B cell (primary cell): ENCODE results near the gene VIT. TPM values are rescaled to one million over a fixed set of nuclear protein-coding genes. Genes with fewer than 3 reads are reported as not detected.

Experiments used
- ATAC-seq: fragments of 200-7000 bp; cut with Tn5 transposase; one replicate; pipeline ENCODE4 v1.10.0; 2021; ENCODE audit warnings: low read depth, mild to moderate bottlenecking, moderate number of reproducible peaks, moderate library complexity
- CTCF ChIA-PET: fragments of 350-600 bp; sonication (Branson Sonifier 250); formaldehyde crosslinking; loops from one replicate; lab custom pipeline; 2021; ENCODE audit warnings: antibody characterized with exemption, inconsistent platforms; lab: Charles Lee
- POLR2A ChIA-PET: fragments of 350-600 bp; sonication (Branson Sonifier 250); formaldehyde crosslinking; loops from one replicate; lab custom pipeline; 2021; ENCODE audit warnings: antibody characterized with exemption; lab: Charles Lee
- DNase-seq: peaks from one replicate; pipeline ENCODE4 v3.0.0; 2013
- H2AFZ ChIP-seq: 2 replicates; pipeline ENCODE4 v1.6.1; 2012; ENCODE audit warnings: mild to moderate bottlenecking, low read depth, low read length; ENCODE audit not compliant: insufficient read depth, poor library complexity, severe bottlenecking
- H3K27ac ChIP-seq, 2 donors: 1 replicate in 1 of 2; 2 replicates in 1 of 2; pipeline ENCODE4 v1.5.1; 2012 to 2013; ENCODE audit warnings: low read length in 2 of 2, mild to moderate bottlenecking in 2 of 2, moderate library complexity in 1 of 2
- H3K27me3 ChIP-seq, 4 experiments: fragments of 200-600 bp in 1 of 4; sonication (generic) in 1 of 4; replicated peaks in 1 of 4; 1 replicate in 2 of 4; 2 replicates in 2 of 4; pipeline versions ENCODE4 v1.6.1 to v1.7.0; 2013 to 2016; ENCODE audit warnings: low read length in 3 of 4, mild to moderate bottlenecking in 2 of 4, mixed read lengths in 1 of 4, moderate library complexity in 1 of 4; ENCODE audit not compliant: insufficient read depth in 4 of 4, control insufficient read depth in 3 of 4; ENCODE audit errors: control extremely low read depth in 1 of 4
- H3K36me3 ChIP-seq, 2 experiments: replicated peaks in 1 of 2; 1 replicate in 1 of 2; 2 replicates in 1 of 2; pipeline versions ENCODE4 v1.6.1 to v1.7.1; 2013; ENCODE audit warnings: low read length in 1 of 2; ENCODE audit not compliant: insufficient read depth in 2 of 2, control insufficient read depth in 1 of 2; ENCODE audit errors: control extremely low read depth in 1 of 2, extremely low read depth in 1 of 2
- H3K4me1 ChIP-seq, 2 donors: fragments of 200-600 bp in 1 of 2; sonication (generic) in 1 of 2; 1 replicate in 1 of 2; 2 replicates in 1 of 2; pipeline versions ENCODE4 v1.5.1 to v1.6.1; 2013 to 2017; ENCODE audit warnings: low read length in 2 of 2; ENCODE audit not compliant: control insufficient read depth in 2 of 2, insufficient read depth in 2 of 2
- H3K4me2 ChIP-seq: replicated peaks from 2 replicates; pipeline ENCODE3; 2012; ENCODE audit warnings: mild to moderate bottlenecking, low read depth, low read length; ENCODE audit not compliant: poor library complexity, severe bottlenecking
- H3K4me3 ChIP-seq, 5 experiments: fragments of 200-600 bp in 1 of 5; sonication (generic) in 1 of 5; 1 replicate in 3 of 5; 2 replicates in 2 of 5; pipeline versions ENCODE4 v1.5.1 to v1.7.0; 2011 to 2016; ENCODE audit warnings: low read length in 4 of 5, mild to moderate bottlenecking in 4 of 5, low read depth in 2 of 5, control low read depth in 1 of 5, moderate library complexity in 1 of 5; ENCODE audit not compliant: insufficient read depth in 1 of 5; ENCODE audit errors: control extremely low read depth in 1 of 5, extremely low read depth in 1 of 5
- H3K79me2 ChIP-seq: fragments of 200-600 bp; sonication (generic); one replicate; pipeline ENCODE4 v1.6.0; 2016; ENCODE audit warnings: low read length; ENCODE audit not compliant: control insufficient read depth, insufficient read depth
- H3K9ac ChIP-seq: fragments of 200-600 bp; sonication (generic); 2 replicates; pipeline ENCODE4 v1.6.1; 2017; ENCODE audit warnings: mild to moderate bottlenecking, low read length, moderate library complexity
- H3K9me3 ChIP-seq, 3 donors: one replicate each; pipeline versions ENCODE4 v1.6.1 to v1.7.1; 2013; ENCODE audit warnings: low read length in 2 of 3; ENCODE audit not compliant: control insufficient read depth in 2 of 3, insufficient read depth in 1 of 3; ENCODE audit errors: control extremely low read depth in 1 of 3
- H4K20me1 ChIP-seq: 2 replicates; pipeline ENCODE4 v1.6.0; 2012; ENCODE audit warnings: mild to moderate bottlenecking, low read length; ENCODE audit not compliant: insufficient read depth, control insufficient read depth, poor library complexity, severe bottlenecking
- H3K27ac Mint-ChIP-seq: one replicate; pipeline ENCODE4 v1.8.0; 2021; ENCODE audit warnings: mixed read lengths
- H3K27me3 Mint-ChIP-seq: one replicate; pipeline ENCODE4 v1.8.0; 2021; ENCODE audit warnings: mixed read lengths
- H3K4me1 Mint-ChIP-seq: one replicate; pipeline ENCODE4 v1.8.0; 2021; ENCODE audit warnings: mixed read lengths
- H3K4me3 Mint-ChIP-seq: one replicate; pipeline ENCODE4 v1.8.0; 2021; ENCODE audit warnings: mixed read lengths
- H3K9me3 Mint-ChIP-seq: one replicate; pipeline ENCODE4 v1.8.0; 2022; ENCODE audit warnings: mixed read lengths; ENCODE audit not compliant: insufficient read depth
- EZH2 ChIP-seq: IDR thresholded peaks from 2 replicates; pipeline ENCODE4 v1.6.1; 2012; ENCODE audit warnings: borderline replicate concordance, low read depth, mild to moderate bottlenecking, moderate library complexity, low read length; ENCODE audit not compliant: insufficient read depth, poor library complexity, severe bottlenecking
- WGBS: methylation state at CpG from one replicate; pipeline ENCODE4 v1.1.5; 2013; ENCODE audit warnings: missing lambda C conversion rate; ENCODE audit not compliant: insufficient coverage; 5-methylcytosine and 5-hydroxymethylcytosine counted together
- intact Hi-C: fragments of 100-400 bp; cut with micrococcal nuclease; formaldehyde crosslinking; loops from one replicate; pipeline ENCODE4 v1.10.0; 2022
- polyA plus RNA-seq: library from polyadenylated mRNA; depleted of rRNA; stranded (reverse); fragments of >200 nt; gene quantifications from 2 replicates; pipeline ENCODE4 v1.2.3, GENCODE V29; 2012
- total RNA-seq, 2 donors: library from RNA; stranded (reverse); fragments of 120-200 nt in 1 of 2; gene quantifications; 1 replicate in 1 of 2; 2 replicates in 1 of 2; pipeline versions ENCODE4 v1.2.3 to v1.2.4, GENCODE V29; 2013 to 2022
- TF ChIP-seq, protein P1 (sequence below): fragments of 200-600 bp; IDR thresholded peaks from one replicate; pipeline ENCODE4 v1.8.0; 2022; ENCODE audit warnings: antibody characterized with exemption, mild to moderate bottlenecking

The VIT gene
- total and polyA plus RNA-seq, 2 donors (not counting 1 experiment from before 2014, with no cell fraction given): not detected

DNA sequence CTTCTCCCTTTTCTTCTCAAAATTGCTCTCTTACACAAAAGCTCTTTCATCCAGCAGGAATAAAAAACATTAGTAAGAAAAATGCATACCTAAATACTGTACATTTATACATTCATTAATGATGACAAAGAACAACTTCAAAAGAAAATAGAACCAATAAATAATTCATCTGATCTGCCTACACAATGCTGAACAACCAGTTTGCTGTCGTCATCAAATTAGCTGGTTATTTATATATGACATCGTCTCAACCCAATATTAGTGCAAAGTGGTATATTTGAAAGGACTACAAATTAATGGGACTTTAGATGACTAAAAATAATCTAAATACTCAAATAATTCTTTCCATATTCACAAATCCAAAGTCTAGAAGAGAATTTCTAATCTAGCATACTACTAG lies 24.8 kb upstream of the VIT start:
- Histone ChIP-seq H3K79me2 (no peaks in the 10 kb centered on the region), H3K27me3 (no peaks in the 10 kb centered on the region), H3K4me2 (no peak overlapping the region), H3K4me3 (no peak overlapping the region), H3K36me3 (no peaks in the 10 kb centered on the region), H4K20me1 (no peaks in the 10 kb centered on the region), H3K4me1 (no peaks in the 10 kb centered on the region), H3K9ac (no peak overlapping the region), H3K27ac (no peak overlapping the region), H3K9me3 (no peaks in the 10 kb centered on the region), H2AFZ (no peak overlapping the region)
- intact Hi-C loops: no loop called here
- Mint-ChIP-seq H3K27ac (no peak overlapping the region), H3K9me3 (no peaks in the 10 kb centered on the region), H3K4me1 (no peaks in the 10 kb centered on the region), H3K27me3 (peaks cover 5% of the 10 kb centered on the region), H3K4me3 (no peak overlapping the region)
- WGBS: no CpG with 5 or more reads among the region's 2 CpGs
- TF ChIP-seq, protein P1, sequence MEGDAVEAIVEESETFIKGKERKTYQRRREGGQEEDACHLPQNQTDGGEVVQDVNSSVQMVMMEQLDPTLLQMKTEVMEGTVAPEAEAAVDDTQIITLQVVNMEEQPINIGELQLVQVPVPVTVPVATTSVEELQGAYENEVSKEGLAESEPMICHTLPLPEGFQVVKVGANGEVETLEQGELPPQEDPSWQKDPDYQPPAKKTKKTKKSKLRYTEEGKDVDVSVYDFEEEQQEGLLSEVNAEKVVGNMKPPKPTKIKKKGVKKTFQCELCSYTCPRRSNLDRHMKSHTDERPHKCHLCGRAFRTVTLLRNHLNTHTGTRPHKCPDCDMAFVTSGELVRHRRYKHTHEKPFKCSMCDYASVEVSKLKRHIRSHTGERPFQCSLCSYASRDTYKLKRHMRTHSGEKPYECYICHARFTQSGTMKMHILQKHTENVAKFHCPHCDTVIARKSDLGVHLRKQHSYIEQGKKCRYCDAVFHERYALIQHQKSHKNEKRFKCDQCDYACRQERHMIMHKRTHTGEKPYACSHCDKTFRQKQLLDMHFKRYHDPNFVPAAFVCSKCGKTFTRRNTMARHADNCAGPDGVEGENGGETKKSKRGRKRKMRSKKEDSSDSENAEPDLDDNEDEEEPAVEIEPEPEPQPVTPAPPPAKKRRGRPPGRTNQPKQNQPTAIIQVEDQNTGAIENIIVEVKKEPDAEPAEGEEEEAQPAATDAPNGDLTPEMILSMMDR: no peak
- POLR2A ChIA-PET: no interaction called here
- DNase-seq (no peak), ATAC-seq (no peak)
- CTCF ChIA-PET: no interaction called here

DNA sequence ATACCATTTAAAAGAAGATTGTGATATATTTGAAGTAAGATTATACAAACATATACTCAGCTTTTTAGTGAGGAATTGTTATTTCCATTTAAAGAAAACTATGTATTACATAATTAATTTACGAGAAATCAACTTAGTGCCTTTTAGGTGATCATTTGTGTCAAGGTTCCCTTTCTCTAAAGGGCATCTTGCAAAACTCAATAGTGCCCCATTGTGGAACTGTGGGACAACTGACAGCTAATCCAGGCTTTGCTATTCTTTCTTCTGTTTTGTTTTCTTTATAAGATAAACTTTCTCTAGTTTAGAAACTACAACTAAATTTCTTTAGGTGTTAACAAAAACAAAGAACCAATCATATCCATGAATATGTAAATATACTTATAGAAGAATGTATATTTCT lies 24.3 kb upstream of the VIT start:
- H3K27me3 Mint-ChIP-seq: peaks cover 5% of the 10 kb centered on the region
- H3K27ac Mint-ChIP-seq: no peak overlapping the region
- no peak overlapping the region for H3K4me2 ChIP-seq
- CTCF ChIA-PET: interaction anchor here (1.4 kb wide), 1 partner anchor 8 kb away, joined by 4 read pairs; no protein-coding TSS in a partner anchor
- TF ChIP-seq, protein P1: no peak
- no peak for TF ChIP-seq EZH2
- POLR2A ChIA-PET: no interaction called here
- DNase-seq (no peak), ATAC-seq (no peak)
- no peak overlapping the region for H2AFZ ChIP-seq
- no peaks in the 10 kb centered on the region for H3K9me3 ChIP-seq
- no CpG with 5 or more reads among the region's 1 CpG for WGBS
- H3K9me3 Mint-ChIP-seq: no peaks in the 10 kb centered on the region
- intact Hi-C loops: no loop called here
- H3K4me3 ChIP-seq: no peak overlapping the region
- no peaks in the 10 kb centered on the region for H3K4me1 Mint-ChIP-seq
- H3K9ac ChIP-seq: no peak overlapping the region
- no peaks in the 10 kb centered on the region for H3K79me2 ChIP-seq
- no peaks in the 10 kb centered on the region for H3K4me1 ChIP-seq
- no peak overlapping the region for H3K27ac ChIP-seq
- no peaks in the 10 kb centered on the region for H3K27me3 ChIP-seq
- H4K20me1 ChIP-seq: no peaks in the 10 kb centered on the region
- no peak overlapping the region for H3K4me3 Mint-ChIP-seq
- no peaks in the 10 kb centered on the region for H3K36me3 ChIP-seq
